Neural cell (in vitro differentiated cells): ENCODE results near the gene FGF1.

Source experiments
- CTCF ChIP-seq: fragments of 450-650 bp; IDR thresholded peaks from 2 replicates; pipeline ENCODE4 v1.5.1; 2014; ENCODE audit warnings: antibody characterized with exemption, mild to moderate bottlenecking, moderate library complexity; ENCODE audit not compliant: poor library complexity, severe bottlenecking
- MXI1 ChIP-seq: fragments of 450-650 bp; conservative IDR thresholded peaks from 2 replicates; pipeline ENCODE4 v1.6.1; 2014; ENCODE audit warnings: antibody characterized with exemption, mild to moderate bottlenecking; ENCODE audit not compliant: poor library complexity, severe bottlenecking
- POLR2AphosphoS5 ChIP-seq: IDR thresholded peaks from 2 replicates; pipeline ENCODE4 v1.6.1; 2012
- RAD21 ChIP-seq: fragments of 450-650 bp; conservative IDR thresholded peaks from 2 replicates; pipeline ENCODE4 v1.6.1; 2014; ENCODE audit warnings: antibody characterized with exemption, mild to moderate bottlenecking, moderate library complexity

- no peak for TF ChIP-seq CTCF
- TF ChIP-seq POLR2AphosphoS5 = no peak
- TF ChIP-seq RAD21 = no peak
- no peak for TF ChIP-seq MXI1
These were observed 5.2 kb downstream of the FGF1 start for GRCh38 chr5:142680605-142681259.
